ENCODE measurements around the gene GCN1. TPM values are rescaled to one million over a fixed set of nuclear protein-coding genes. Genes with fewer than 3 reads are reported as not detected.

Gene GCN1
- total and polyA plus RNA-seq, 10 of the 15 experiments (the other 5 are each of a cell fraction or from before 2014, with no cell fraction given) = 10.8 to 150 (median 58.3) TPM

GRCh38 chr12:120125792-120126634 lies 68.5 kb downstream of the GCN1 start:
- Histone ChIP-seq H3K9ac (ENCODE audit: control insufficient read depth, insufficient read depth, low read length) (no peak overlapping the region), H4K20me1 (ENCODE audit: control insufficient read depth, insufficient read depth) (no peaks in the 10 kb centered on the region), H3K36me3 (ENCODE audit: control insufficient read depth in 2 of 2, insufficient read depth in 2 of 2, low read length in 1 of 2) (peaks cover 16 to 25% of the 10 kb centered on the region in 2 experiments), H3K4me2 (ENCODE audit: control insufficient read depth, insufficient read depth) (no peak overlapping the region), H3K9me3 (replicated peaks; ENCODE audit: control insufficient read depth, insufficient read depth, low read length) (no peaks in the 10 kb centered on the region), H3K4me1 (ENCODE audit: control insufficient read depth, insufficient read depth, low read length) (peaks cover 25% of the 10 kb centered on the region), H3K27ac (ENCODE audit: control insufficient read depth, insufficient read depth) (no peak overlapping the region), H2AFZ (ENCODE audit: control insufficient read depth, low read depth, low read length) (no peak overlapping the region), H3K4me3 (no peak overlapping the region), H3K27me3 (replicated peaks in 1 of 2; ENCODE audit: control insufficient read depth in 2 of 2, insufficient read depth in 2 of 2, low read length in 1 of 2) (no peaks in the 10 kb centered on the region), H3K79me2 (ENCODE audit: control insufficient read depth, insufficient read depth, low read length) (peaks cover 4% of the 10 kb centered on the region)
- CTCF ChIA-PET = interaction anchor here (1.1 to 1.8 kb wide), 2 partner anchors 10 to 176 kb away, joined by 3 to 4 read pairs; partner anchors contain the start of gene SIRT4
- TF ChIP-seq SMARCA5 (IDR thresholded peaks at IDR 0.05) = no peak
- no peak for TF ChIP-seq SMAD1 (IDR thresholded peaks at IDR 0.05; ENCODE audit: low read depth, partially characterized antibody)
- TF ChIP-seq CEBPZ (IDR thresholded peaks at IDR 0.05; ENCODE audit: low read depth, low read length) = no peak
- no peak for TF ChIP-seq RBBP5 (conservative IDR thresholded peaks at IDR 0.05)
- no peak for TF ChIP-seq MEF2B (IDR thresholded peaks at IDR 0.05; ENCODE audit: partially characterized antibody, poor library complexity, severe bottlenecking)
- no peak for TF ChIP-seq FOXK2 (IDR thresholded peaks at IDR 0.05)
- TF ChIP-seq FOS (IDR thresholded peaks at IDR 0.05; ENCODE audit: borderline replicate concordance, extremely low read depth, insufficient read length) = no peak
- no peak for TF ChIP-seq BMI1 (IDR thresholded peaks at IDR 0.05; ENCODE audit: borderline replicate concordance)
- TF ChIP-seq MYB (IDR thresholded peaks at IDR 0.05; ENCODE audit: borderline replicate concordance, low read depth, low read length) = no peak
- no peak for TF ChIP-seq E4F1 (IDR thresholded peaks at IDR 0.05; ENCODE audit: borderline replicate concordance, partially characterized antibody)
- no peak for TF ChIP-seq TCF7 (IDR thresholded peaks at IDR 0.05; ENCODE audit: borderline replicate concordance)
- TF ChIP-seq NR2F1 (conservative IDR thresholded peaks at IDR 0.05) = no peak
- TF ChIP-seq ASH2L (IDR thresholded peaks at IDR 0.05; ENCODE audit: borderline replicate concordance, low read depth) = no peak
- no peak for TF ChIP-seq NFIC (IDR thresholded peaks at IDR 0.05; ENCODE audit: low read depth, low read length)
- RAD21 ChIA-PET (ENCODE audit: unreplicated experiment) = interaction anchor here (1.5 kb wide), 1 partner anchor 39 kb away, joined by 5 read pairs; no protein-coding TSS in a partner anchor
- FAIRE-seq (no peak), DNase-seq (ENCODE audit: low read depth, low spot score) (no peak), ATAC-seq (no peak)
- POLR2A ChIA-PET = interaction anchor here (0.8 to 2.2 kb wide), 4 partner anchors 9 to 42 kb away, joined by 3 to 12 read pairs (median 4); partner anchors contain the start of gene RAB35
- no TSS peak for BruUV-seq (replicated peaks)
- SMC1A ChIA-PET (ENCODE audit: uncharacterized antibody, unreplicated experiment) = interaction anchor here (1.0 to 2.5 kb wide), 4 partner anchors 8 to 21 kb away, joined by 3 to 15 read pairs (median 4); partner anchors contain the start of gene RAB35
- WGBS (ENCODE audit: insufficient coverage, insufficient replicate concordance, low lambda C conversion rate, missing lambda C conversion rate) = 98% methylated on average over 6 of the region's 6 CpGs
- in situ Hi-C loops (cut with MboI) (no loop called here), intact Hi-C loops (cut with micrococcal nuclease; ENCODE audit: unreplicated experiment) (no loop called here)
